Left lobe of liver (tissue), 2 donors: Measurements from ENCODE around the gene C17orf114.

Source experiments
- ATAC-seq: fragments of 200-7000 bp; cut with Tn5 transposase; one replicate; pipeline ENCODE4 v1.9.1; 2020; ENCODE audit warnings: mild to moderate bottlenecking, moderate library complexity
- DNase-seq: peaks from one replicate; pipeline ENCODE4 v3.0.0-alpha.2; 2020; ENCODE audit warnings: low spot score
- donor health status: DM: no; HTN: no; CAD: no; lungs with moderate emphysema.
- donor health status: DM: no; HTN: yes; CAD: no.

C17orf114 gene

DNA sequence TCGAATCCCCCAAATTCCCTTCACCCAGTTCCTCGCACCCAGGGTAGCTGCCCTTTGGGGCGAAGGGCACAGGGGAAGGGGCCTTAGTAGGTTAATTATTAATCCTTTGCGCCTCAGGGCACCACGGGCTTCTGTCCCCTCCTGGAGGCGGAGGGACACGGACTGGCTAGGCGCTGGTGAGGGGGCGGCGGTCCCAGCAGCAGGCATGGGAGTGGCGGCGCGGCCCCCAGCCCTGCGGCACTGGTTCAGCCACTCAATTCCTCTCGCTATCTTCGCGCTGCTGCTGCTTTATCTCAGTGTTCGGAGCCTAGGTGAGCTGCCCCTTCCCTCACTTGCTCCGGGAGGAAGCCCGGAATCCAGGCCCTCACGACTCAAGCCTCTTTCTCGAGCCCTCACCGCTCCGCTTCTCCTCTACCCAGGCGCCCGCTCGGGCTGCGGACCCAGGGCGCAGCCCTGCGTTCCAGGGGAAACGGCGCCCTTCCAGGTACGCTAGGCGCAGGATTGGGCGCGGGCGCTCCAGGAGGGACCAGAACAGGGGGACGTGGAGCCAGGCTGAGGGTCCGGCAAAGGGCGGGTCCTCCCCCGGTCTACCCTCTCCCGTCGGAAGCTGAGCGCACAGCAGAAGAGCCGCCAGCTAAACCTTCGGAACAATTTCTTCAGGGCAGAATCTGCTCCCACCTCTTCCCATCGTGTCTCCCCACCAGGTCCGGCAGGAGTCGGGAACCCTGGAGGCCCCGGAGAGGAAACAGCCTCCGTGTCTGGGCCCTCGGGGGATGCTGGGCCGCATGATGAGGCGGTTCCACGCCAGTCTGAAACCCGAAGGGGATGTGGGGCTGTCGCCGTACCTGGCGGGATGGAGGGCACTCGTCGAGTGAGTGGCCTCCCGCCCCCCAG, 13.1 kb downstream of the C17orf114 start, which contains the start of gene GLTPD2:
GLTPD2 (plus strand) TSS at position 158 of the 894 bp plus-strand sequence; CDS start at position 206, 48 bp downstream.
- peak; percentile 79 for DNase-seq

DNA sequence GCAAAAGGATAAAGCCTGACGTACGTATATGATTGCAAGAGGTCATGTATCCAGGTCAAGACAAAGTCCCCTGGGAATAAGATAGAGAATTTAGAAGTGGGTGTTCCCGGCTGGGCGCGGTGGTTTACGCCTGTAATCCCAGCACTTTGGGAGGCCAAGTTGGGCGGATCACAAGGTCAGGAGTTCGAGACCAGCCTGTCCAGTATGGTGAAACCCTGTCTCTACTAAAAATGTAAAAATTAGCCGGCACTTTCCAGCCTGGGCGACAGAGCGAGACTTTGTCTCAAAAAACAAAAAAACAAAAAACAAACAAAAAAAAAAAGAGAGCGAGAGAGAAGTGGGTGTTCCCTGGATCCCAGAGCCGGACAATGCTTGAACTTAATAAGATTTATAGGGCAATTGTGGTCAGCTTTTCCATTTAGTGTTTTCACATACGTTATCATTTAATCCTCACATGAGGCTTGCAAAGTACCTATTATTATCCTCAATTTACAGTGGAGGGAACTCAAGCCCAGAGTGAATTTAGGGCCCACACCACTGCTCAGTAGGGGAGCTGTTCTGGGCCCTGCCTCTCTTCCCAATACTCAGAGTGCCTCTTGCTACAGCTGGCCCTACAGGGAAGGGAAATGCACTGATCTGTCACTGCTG, 13.8 kb downstream of the C17orf114 start:
- DNase-seq, result no peak
- ATAC-seq, result no peak

More for the DNA sequence above, 13.1 kb downstream of the C17orf114 start, which contains the start of gene GLTPD2:
- peak; percentile 55 for ATAC-seq

- ATAC-seq (no peak), DNase-seq (no peak)
Observed at GRCh38 chr17:4786516-4786915, 15.6 kb downstream of the C17orf114 start.

- DNase-seq (no peak), ATAC-seq (no peak)
Observed at GRCh38 chr17:4786106-4786511, 16.0 kb downstream of the C17orf114 start, which contains the start of gene VMO1. VMO1 (minus strand) TSS chr17:4786364; CDS start chr17:4786352, 12 bp downstream.

- DNase-seq (no peak), ATAC-seq (no peak)
Observed at GRCh38 chr17:4785311-4786105, 16.6 kb downstream of the C17orf114 start.

DNA sequence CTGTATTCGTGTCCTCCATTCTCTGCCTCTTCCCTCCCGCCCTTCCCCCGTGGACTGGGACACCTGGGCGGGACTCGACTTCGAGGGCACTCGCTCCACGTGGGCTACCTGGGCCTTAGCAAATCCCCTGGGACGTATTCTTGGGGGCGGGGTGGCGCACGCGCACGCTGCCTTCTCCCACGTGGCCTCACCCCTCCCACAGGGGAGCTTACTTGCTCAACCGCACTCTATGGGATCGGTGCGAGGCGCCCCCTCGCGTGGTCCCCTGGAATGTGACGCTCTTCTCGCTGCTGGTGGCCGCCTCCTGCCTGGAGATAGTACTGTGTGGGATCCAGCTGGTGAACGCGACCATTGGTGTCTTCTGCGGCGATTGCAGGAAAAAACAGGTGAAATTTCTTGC, 19.5 kb downstream of the C17orf114 start:
- DNase-seq (no peak), ATAC-seq (no peak)

GRCh38 chr17:4780325-4780955, 21.7 kb downstream of the C17orf114 start:
- ATAC-seq (no peak), DNase-seq (no peak)

- ATAC-seq, result no peak
- no peak for DNase-seq
Observed at GRCh38 chr17:4777969-4778760, 24.0 kb downstream of the C17orf114 start.

DNA sequence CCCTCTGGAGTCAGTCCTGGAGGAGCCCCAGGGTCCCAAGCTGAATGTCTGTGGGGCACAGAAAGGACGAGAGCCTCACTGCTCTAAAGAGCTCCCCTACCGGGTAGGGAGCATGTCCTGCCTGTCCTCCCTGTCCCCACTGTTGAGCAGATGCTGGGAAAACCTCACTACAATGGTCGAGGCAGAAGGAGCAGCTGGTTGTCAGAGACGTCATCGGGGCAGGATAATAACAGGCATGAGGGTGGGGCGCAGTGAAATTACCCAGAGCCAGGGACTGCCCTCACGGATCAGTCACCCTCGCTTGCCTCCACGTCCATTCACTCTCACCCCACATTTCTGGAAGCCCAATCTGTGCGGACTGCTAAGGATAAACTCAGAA, 29.9 kb downstream of the C17orf114 start:
- peak; percentile 51 for ATAC-seq

GRCh38 chr17:4771519-4772234, 30.5 kb downstream of the C17orf114 start, which contains the start of gene TM4SF5:
TM4SF5 (plus strand) TSS chr17:4771886; CDS start chr17:4771923, 37 bp downstream.
- peak; percentile 87 for DNase-seq
- ATAC-seq, result peak; percentile 97

More for the DNA sequence above, 29.9 kb downstream of the C17orf114 start:
- DNase-seq, result no peak

DNA sequence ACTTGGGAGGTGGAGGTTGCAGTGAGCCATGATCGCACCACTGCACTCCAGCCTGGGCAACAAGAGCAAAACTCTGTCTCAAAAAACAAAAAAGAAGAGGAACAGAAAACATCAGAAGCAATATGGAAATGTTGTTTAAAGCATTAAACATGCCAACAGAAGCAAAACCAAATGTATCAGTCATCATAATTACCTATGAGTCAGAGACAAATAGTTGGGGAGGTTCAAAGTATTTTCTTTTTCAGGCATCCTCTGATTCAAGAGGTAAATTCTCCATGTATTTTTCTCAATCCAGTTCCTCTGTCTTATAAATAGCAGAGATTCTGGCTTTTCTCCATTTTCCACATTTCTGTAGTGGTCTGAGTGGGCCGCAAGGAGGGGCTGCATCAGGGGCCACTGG, 32.5 kb downstream of the C17orf114 start:
- ATAC-seq (no peak), DNase-seq (no peak)

GRCh38 chr17:4768298-4768697, 33.8 kb downstream of the C17orf114 start:
- ATAC-seq (no peak), DNase-seq (no peak)

DNA sequence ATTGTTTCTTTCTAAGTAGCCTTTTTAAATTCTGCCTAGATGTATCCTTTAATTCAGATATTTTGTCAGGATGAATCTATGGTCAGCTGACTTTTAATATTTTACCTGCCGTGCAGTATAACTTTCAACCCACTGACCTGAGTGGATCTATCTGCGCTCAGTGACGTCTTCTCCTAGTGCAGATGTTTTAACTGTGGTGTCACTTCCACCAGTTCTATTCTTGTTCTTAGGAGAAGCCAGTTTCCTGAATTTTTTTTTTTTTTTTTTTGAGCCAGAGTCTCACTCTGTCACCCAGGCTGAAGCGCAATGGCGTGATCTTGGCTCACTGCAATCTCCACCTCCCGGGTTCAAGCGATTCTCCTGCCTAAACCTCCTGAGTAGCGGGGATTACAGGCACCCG, 35.4 kb downstream of the C17orf114 start:
- DNase-seq (no peak), ATAC-seq (no peak)

GRCh38 chr17:4766201-4766600, 35.9 kb downstream of the C17orf114 start:
- ATAC-seq (no peak), DNase-seq (no peak)

GRCh38 chr17:4764595-4764994, 37.5 kb downstream of the C17orf114 start:
- ATAC-seq, result peak; percentile 37
- DNase-seq, result no peak

GRCh38 chr17:4759776-4760236, 42.3 kb downstream of the C17orf114 start:
- no peak for DNase-seq
- peak; percentile 89 for ATAC-seq

DNA sequence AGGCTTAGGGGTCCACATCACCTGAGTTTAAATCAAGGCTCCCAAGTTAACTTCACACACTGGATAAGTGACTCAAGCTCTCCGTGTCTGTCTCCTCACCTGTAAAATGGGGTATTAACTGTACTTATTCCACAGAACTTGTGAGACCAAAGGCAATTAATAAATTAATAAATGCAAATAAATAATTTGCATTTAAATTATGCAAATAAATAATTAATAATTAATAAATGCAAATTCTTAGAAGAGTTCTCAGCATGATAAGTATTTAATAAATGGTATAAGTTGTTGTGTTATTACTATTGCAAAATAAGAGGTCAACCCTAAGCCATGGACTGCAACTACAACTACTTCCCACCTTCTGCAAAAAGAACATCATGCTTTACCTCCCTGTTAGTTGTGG, 48.7 kb downstream of the C17orf114 start:
- no peak for ATAC-seq
- no peak for DNase-seq

DNA sequence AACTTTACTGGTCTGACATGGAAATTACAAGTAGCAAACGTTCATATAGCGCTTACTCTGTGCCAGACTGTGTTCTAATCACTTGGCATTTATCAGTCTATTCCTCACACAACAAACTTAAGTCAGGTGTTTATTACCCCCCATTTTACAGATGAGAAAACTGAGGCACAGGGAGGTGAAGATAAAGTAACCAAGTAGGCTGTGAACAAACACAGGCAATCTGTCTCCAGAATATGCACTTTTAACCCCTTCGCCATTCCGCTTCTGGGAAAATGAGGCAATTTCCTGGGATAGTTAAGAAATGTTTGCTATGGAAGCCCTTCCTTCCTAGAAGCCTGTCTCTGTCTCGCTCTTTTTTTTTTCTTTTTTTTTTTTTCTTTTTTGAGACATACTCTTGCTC, 50.2 kb downstream of the C17orf114 start:
- no peak for ATAC-seq

More for the DNA sequence above, 50.2 kb downstream of the C17orf114 start:
- DNase-seq, result no peak
